WTC11 (cell line): Measurements from ENCODE around the gene SAFB2. TPM values are rescaled to one million over a fixed set of nuclear protein-coding genes. Genes with fewer than 3 reads are reported as not detected.

ENCODE experiments used
- ATAC-seq: fragments of 200-7000 bp; cut with Tn5 transposase; 2 replicates; pipeline ENCODE4 v1.10.0; 2021; ENCODE audit warnings: mild to moderate bottlenecking, moderate library complexity
- CTCF ChIA-PET: fragments of 300-600 bp; sonication (Branson Sonifier 250); formaldehyde crosslinking; loops from one replicate; lab custom pipeline; 2021; ENCODE audit warnings: antibody characterized with exemption; lab: Charles Lee
- POLR2A ChIA-PET: fragments of 350-600 bp; sonication (Branson Sonifier 250); formaldehyde crosslinking; loops from one replicate; lab custom pipeline; 2021; ENCODE audit warnings: antibody characterized with exemption; lab: Charles Lee
- DNase-seq: peaks from one replicate; pipeline ENCODE4 v3.0.0; 2021; ENCODE audit warnings: low spot score
- H3K27ac Mint-ChIP-seq: 2 replicates; pipeline ENCODE4 v1.8.0; 2021; ENCODE audit warnings: mixed read lengths
- H3K27me3 Mint-ChIP-seq: 2 replicates; pipeline ENCODE4 v1.8.0; 2021; ENCODE audit warnings: low read depth, mild to moderate bottlenecking, moderate library complexity, mixed read lengths
- H3K36me3 Mint-ChIP-seq: 2 replicates; pipeline ENCODE4 v1.8.0; 2021; ENCODE audit warnings: mixed read lengths
- H3K4me1 Mint-ChIP-seq: 2 replicates; pipeline ENCODE4 v1.8.0; 2022; ENCODE audit warnings: mixed read lengths
- H3K4me3 Mint-ChIP-seq: 2 replicates; pipeline ENCODE4 v1.8.0; 2021; ENCODE audit warnings: mild to moderate bottlenecking, moderate library complexity, mixed read lengths
- H3K9me3 Mint-ChIP-seq: 2 replicates; pipeline ENCODE4 v1.8.0; 2021; ENCODE audit warnings: mixed read lengths
- ATF1 ChIP-seq: sonication (generic); formaldehyde crosslinking; IDR thresholded peaks from 2 replicates; pipeline ENCODE4 v1.8.1; 2023; ENCODE audit warnings: mild to moderate bottlenecking, moderate library complexity, missing genetic modification reagents
- CREB1 ChIP-seq: sonication (generic); formaldehyde crosslinking; IDR thresholded peaks from 2 replicates; pipeline ENCODE4 v1.8.0; 2023; ENCODE audit warnings: mild to moderate bottlenecking, missing genetic modification reagents
- EMX1 ChIP-seq: fragments of 250-450 bp; sonication (Bioruptor Pico); IDR thresholded peaks from 2 replicates; pipeline ENCODE4 v1.8.0; 2021; ENCODE audit warnings: mild to moderate bottlenecking
- GABPB1 ChIP-seq: sonication (generic); formaldehyde crosslinking; IDR thresholded peaks from 2 replicates; pipeline ENCODE4 v1.8.1; 2023; ENCODE audit warnings: mild to moderate bottlenecking, missing genetic modification reagents
- HMGA2 ChIP-seq: fragments of 250-450 bp; sonication (Bioruptor Pico); IDR thresholded peaks from 2 replicates; pipeline ENCODE4 v1.4.0; 2021; ENCODE audit warnings: mild to moderate bottlenecking, moderate library complexity
- IRF2 ChIP-seq: sonication (generic); formaldehyde crosslinking; IDR thresholded peaks from 2 replicates; pipeline ENCODE4 v1.8.0; 2022; ENCODE audit warnings: low read depth, missing genetic modification reagents, borderline replicate concordance
- MYBL2 ChIP-seq: sonication (generic); formaldehyde crosslinking; IDR thresholded peaks from 2 replicates; pipeline ENCODE4 v1.8.1; 2023; ENCODE audit warnings: mild to moderate bottlenecking, moderate library complexity, missing genetic modification reagents
- NR2C2 ChIP-seq: sonication (generic); formaldehyde crosslinking; IDR thresholded peaks from 2 replicates; pipeline ENCODE4 v1.8.0; 2022; ENCODE audit warnings: mild to moderate bottlenecking, missing genetic modification reagents
- NR3C1 ChIP-seq: sonication (generic); formaldehyde crosslinking; conservative IDR thresholded peaks from 2 replicates; pipeline ENCODE4 v1.8.1; 2023; ENCODE audit warnings: low read depth, mild to moderate bottlenecking, missing genetic modification reagents
- PRRX2 ChIP-seq: fragments of 250-450 bp; sonication (Bioruptor Pico); IDR thresholded peaks from 2 replicates; pipeline ENCODE4 v1.8.0; 2021; ENCODE audit warnings: mild to moderate bottlenecking
- SMAD3 ChIP-seq: sonication (generic); formaldehyde crosslinking; IDR thresholded peaks from 2 replicates; pipeline ENCODE4 v1.8.0; 2022; ENCODE audit warnings: missing genetic modification reagents, mild to moderate bottlenecking, borderline replicate concordance
- TEAD4 ChIP-seq: sonication (generic); formaldehyde crosslinking; IDR thresholded peaks from 2 replicates; pipeline ENCODE4 v1.8.0; 2022; ENCODE audit warnings: mild to moderate bottlenecking, missing genetic modification reagents
- ZNF138 ChIP-seq: sonication (generic); formaldehyde crosslinking; conservative IDR thresholded peaks from 2 replicates; pipeline ENCODE4 v1.8.1; 2022; ENCODE audit warnings: mild to moderate bottlenecking, moderate library complexity, missing genetic modification reagents
- ZNF219 ChIP-seq: sonication (generic); formaldehyde crosslinking; IDR thresholded peaks from 2 replicates; pipeline ENCODE4 v1.8.0; 2023; ENCODE audit warnings: missing genetic modification reagents, mild to moderate bottlenecking, borderline replicate concordance
- ZNF232 ChIP-seq: sonication (generic); formaldehyde crosslinking; IDR thresholded peaks from 2 replicates; pipeline ENCODE4 v1.8.0; 2022; ENCODE audit warnings: mild to moderate bottlenecking, missing genetic modification reagents
- ZNF416 ChIP-seq: fragments of 250-450 bp; sonication (Bioruptor Pico); IDR thresholded peaks from 2 replicates; pipeline ENCODE4 v1.9.0; 2021; ENCODE audit warnings: mild to moderate bottlenecking, inconsistent platforms
- total RNA-seq: library from RNA; stranded (reverse); gene quantifications from 3 replicates; pipeline ENCODE4 v1.2.3, GENCODE V29; 2021
- TF ChIP-seq, protein P1 (sequence below): fragments of 250-450 bp; sonication (Bioruptor Pico); IDR thresholded peaks from 2 replicates; pipeline ENCODE4 v1.9.0; 2021; ENCODE audit warnings: moderate library complexity, mild to moderate bottlenecking, inconsistent platforms, borderline replicate concordance
- TF ChIP-seq, protein P2 (sequence below): sonication (generic); formaldehyde crosslinking; IDR thresholded peaks from 2 replicates; pipeline ENCODE4 v1.8.0; 2022; ENCODE audit warnings: mild to moderate bottlenecking, missing genetic modification reagents
- TF ChIP-seq, protein P3 (sequence below): fragments of 250-450 bp; sonication (Bioruptor Pico); IDR thresholded peaks from 2 replicates; pipeline ENCODE4 v2.1.2; 2022; ENCODE audit warnings: mild to moderate bottlenecking, moderate library complexity
- TF ChIP-seq, protein P4 (sequence below): sonication (generic); formaldehyde crosslinking; IDR thresholded peaks from 2 replicates; pipeline ENCODE4 v1.8.1; 2022; ENCODE audit warnings: mild to moderate bottlenecking, missing genetic modification reagents, moderate library complexity, borderline replicate concordance
- TF ChIP-seq, protein P5 (sequence below): sonication (generic); formaldehyde crosslinking; IDR thresholded peaks from 2 replicates; pipeline ENCODE4 v1.8.0; 2023; ENCODE audit warnings: missing genetic modification reagents
- TF ChIP-seq, protein P6 (sequence below): sonication (generic); formaldehyde crosslinking; conservative IDR thresholded peaks from 2 replicates; pipeline ENCODE4 v1.8.1; 2022; ENCODE audit warnings: mild to moderate bottlenecking, missing genetic modification reagents
- TF ChIP-seq, protein P7 (sequence below): sonication (generic); formaldehyde crosslinking; IDR thresholded peaks from 2 replicates; pipeline ENCODE4 v1.8.1; 2023; ENCODE audit warnings: mild to moderate bottlenecking, missing genetic modification reagents, borderline replicate concordance

Gene SAFB2
- total RNA-seq, 1 experiment from 2014 or later: 100 TPM

DNA sequence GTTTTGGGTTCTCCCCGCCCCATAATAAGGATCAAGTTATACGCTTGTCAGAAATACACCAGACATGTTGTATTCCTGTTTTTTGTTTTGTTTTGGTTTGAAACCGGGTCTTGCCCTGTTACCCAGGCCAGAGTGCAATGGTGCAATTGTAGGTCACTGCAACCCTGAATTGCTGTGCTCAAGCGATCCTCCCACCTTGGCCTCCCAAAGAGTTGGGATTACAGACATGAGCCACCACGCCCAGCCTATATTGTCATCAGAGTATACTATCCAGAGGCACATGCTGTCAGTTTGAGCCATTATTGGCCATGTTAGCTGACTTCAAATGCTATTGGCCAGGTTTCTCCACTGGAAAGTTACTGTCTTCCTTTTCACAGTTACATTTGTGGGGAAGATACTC is 10.1 kb upstream of the SAFB2 start:
- Mint-ChIP-seq H3K9me3 (no peaks in the 10 kb centered on the region), H3K27me3 (no peaks in the 10 kb centered on the region), H3K4me1 (peaks cover 2% of the 10 kb centered on the region), H3K27ac (no peak overlapping the region), H3K36me3 (peaks cover 19% of the 10 kb centered on the region), H3K4me3 (no peak overlapping the region)
- TF ChIP-seq HMGA2 (CRISPR knock-in tag): no peak
- no peak for TF ChIP-seq TEAD4 (CRISPR knock-in tag)
- TF ChIP-seq NR2C2 (CRISPR knock-in tag): no peak
- TF ChIP-seq, protein P1, sequence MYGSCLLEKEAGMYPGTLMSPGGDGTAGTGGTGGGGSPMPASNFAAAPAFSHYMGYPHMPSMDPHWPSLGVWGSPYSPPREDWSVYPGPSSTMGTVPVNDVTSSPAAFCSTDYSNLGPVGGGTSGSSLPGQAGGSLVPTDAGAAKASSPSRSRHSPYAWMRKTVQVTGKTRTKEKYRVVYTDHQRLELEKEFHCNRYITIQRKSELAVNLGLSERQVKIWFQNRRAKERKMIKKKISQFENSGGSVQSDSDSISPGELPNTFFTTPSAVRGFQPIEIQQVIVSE (CRISPR knock-in tag): no peak
- TF ChIP-seq, protein P2, sequence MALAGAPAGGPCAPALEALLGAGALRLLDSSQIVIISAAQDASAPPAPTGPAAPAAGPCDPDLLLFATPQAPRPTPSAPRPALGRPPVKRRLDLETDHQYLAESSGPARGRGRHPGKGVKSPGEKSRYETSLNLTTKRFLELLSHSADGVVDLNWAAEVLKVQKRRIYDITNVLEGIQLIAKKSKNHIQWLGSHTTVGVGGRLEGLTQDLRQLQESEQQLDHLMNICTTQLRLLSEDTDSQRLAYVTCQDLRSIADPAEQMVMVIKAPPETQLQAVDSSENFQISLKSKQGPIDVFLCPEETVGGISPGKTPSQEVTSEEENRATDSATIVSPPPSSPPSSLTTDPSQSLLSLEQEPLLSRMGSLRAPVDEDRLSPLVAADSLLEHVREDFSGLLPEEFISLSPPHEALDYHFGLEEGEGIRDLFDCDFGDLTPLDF: no peak
- no peak for TF ChIP-seq IRF2 (CRISPR knock-in tag)
- TF ChIP-seq ZNF416 (CRISPR knock-in tag): no peak
- ChIA-PET POLR2A (no interaction called here), CTCF (interaction anchor here (1.1 kb wide), 1 partner anchor 57 kb away, joined by 3 read pairs; the partner anchor contains the start of gene RPL36)
- ATAC-seq: no peak
- DNase-seq: no peak

DNA sequence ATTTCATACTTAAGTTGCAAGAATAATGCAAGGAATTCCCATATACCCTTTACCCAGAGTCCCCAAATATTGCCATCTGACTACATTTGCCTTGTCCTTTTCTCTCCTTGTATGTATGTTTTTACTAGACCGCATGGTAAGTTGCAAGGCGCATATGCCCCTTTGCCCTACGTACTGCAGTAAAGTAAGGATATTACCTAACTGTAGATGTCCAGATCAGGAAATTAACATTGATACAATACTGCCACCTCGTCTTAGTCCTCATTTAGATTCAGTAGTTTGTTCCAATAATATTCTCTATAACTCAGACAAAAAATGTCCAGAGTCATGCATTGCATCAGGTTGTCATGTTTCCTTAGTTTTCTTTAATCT is 9.7 kb upstream of the SAFB2 start:
- Mint-ChIP-seq H3K4me3 (no peak overlapping the region), H3K27ac (peak overlapping the region; percentile 48; the same call in 1 of the 2 replicates), H3K27me3 (no peaks in the 10 kb centered on the region), H3K36me3 (peaks cover 23% of the 10 kb centered on the region), H3K4me1 (peaks cover 6% of the 10 kb centered on the region), H3K9me3 (no peaks in the 10 kb centered on the region)
- no peak for ATAC-seq
- TF ChIP-seq ZNF219 (CRISPR knock-in tag) (no peak), ZNF232 (CRISPR knock-in tag) (no peak), EMX1 (CRISPR knock-in tag) (no peak), MYBL2 (no peak), CREB1 (CRISPR knock-in tag) (no peak), GABPB1 (no peak), ZNF138 (CRISPR knock-in tag) (no peak), NR3C1 (CRISPR knock-in tag) (no peak), ATF1 (CRISPR knock-in tag) (no peak)
- TF ChIP-seq, protein P3, sequence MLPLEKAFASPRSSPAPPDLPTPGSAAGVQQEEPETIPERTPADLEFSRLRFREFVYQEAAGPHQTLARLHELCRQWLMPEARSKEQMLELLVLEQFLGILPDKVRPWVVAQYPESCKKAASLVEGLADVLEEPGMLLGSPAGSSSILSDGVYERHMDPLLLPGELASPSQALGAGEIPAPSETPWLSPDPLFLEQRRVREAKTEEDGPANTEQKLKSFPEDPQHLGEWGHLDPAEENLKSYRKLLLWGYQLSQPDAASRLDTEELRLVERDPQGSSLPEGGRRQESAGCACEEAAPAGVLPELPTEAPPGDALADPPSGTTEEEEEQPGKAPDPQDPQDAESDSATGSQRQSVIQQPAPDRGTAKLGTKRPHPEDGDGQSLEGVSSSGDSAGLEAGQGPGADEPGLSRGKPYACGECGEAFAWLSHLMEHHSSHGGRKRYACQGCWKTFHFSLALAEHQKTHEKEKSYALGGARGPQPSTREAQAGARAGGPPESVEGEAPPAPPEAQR (CRISPR knock-in tag): no peak
- TF ChIP-seq, protein P4, sequence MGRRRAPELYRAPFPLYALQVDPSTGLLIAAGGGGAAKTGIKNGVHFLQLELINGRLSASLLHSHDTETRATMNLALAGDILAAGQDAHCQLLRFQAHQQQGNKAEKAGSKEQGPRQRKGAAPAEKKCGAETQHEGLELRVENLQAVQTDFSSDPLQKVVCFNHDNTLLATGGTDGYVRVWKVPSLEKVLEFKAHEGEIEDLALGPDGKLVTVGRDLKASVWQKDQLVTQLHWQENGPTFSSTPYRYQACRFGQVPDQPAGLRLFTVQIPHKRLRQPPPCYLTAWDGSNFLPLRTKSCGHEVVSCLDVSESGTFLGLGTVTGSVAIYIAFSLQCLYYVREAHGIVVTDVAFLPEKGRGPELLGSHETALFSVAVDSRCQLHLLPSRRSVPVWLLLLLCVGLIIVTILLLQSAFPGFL (CRISPR knock-in tag): no peak
- CTCF ChIA-PET: interaction anchor here (1.1 kb wide), 1 partner anchor 58 kb away, joined by 3 read pairs; the partner anchor contains the start of gene RPL36
- POLR2A ChIA-PET: no interaction called here
- no peak for DNase-seq

DNA sequence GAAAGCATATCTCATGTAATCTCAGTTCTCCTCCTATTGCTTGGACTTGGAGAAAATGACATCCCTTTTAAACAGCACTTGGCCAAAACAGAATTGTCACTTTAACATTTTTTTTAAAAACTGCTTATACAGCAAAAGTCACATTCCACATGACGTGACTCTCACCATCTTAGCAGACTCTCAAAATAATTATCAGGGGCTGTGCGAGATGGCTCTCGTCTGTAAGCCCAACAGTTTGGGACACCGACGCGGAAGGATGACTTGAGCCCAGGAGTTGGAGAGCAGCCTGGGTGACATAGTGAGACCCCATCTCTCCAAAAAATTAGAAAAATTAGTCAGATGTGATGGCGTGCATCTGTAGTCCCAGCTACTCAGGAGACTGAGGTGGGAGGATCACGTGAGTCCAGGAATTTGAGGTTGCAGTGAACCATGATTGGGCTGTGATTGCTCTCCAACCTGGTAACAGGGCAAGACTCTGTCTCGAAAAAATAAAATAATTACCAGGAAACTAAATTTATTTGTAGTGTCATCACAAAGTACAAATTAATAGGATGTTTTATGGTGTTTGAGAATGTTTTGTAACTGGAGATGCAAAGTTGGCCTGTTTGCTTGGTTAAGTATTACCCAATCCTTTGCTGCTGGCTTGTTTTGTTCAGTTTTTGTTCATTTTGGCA is 9.1 kb upstream of the SAFB2 start:
- H3K27ac Mint-ChIP-seq: peak overlapping the region; percentile 64; the same call in 1 of the 2 replicates
- no peak for ATAC-seq
- TF ChIP-seq SMAD3 (no peak), EMX1 (CRISPR knock-in tag) (no peak), HMGA2 (CRISPR knock-in tag) (no peak), PRRX2 (CRISPR knock-in tag) (no peak), ZNF232 (CRISPR knock-in tag) (no peak)
- TF ChIP-seq, protein P5, sequence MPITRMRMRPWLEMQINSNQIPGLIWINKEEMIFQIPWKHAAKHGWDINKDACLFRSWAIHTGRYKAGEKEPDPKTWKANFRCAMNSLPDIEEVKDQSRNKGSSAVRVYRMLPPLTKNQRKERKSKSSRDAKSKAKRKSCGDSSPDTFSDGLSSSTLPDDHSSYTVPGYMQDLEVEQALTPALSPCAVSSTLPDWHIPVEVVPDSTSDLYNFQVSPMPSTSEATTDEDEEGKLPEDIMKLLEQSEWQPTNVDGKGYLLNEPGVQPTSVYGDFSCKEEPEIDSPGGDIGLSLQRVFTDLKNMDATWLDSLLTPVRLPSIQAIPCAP (CRISPR knock-in tag): no peak
- TF ChIP-seq, protein P6, sequence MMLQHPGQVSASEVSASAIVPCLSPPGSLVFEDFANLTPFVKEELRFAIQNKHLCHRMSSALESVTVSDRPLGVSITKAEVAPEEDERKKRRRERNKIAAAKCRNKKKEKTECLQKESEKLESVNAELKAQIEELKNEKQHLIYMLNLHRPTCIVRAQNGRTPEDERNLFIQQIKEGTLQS (CRISPR knock-in tag): no peak
- TF ChIP-seq, protein P7, sequence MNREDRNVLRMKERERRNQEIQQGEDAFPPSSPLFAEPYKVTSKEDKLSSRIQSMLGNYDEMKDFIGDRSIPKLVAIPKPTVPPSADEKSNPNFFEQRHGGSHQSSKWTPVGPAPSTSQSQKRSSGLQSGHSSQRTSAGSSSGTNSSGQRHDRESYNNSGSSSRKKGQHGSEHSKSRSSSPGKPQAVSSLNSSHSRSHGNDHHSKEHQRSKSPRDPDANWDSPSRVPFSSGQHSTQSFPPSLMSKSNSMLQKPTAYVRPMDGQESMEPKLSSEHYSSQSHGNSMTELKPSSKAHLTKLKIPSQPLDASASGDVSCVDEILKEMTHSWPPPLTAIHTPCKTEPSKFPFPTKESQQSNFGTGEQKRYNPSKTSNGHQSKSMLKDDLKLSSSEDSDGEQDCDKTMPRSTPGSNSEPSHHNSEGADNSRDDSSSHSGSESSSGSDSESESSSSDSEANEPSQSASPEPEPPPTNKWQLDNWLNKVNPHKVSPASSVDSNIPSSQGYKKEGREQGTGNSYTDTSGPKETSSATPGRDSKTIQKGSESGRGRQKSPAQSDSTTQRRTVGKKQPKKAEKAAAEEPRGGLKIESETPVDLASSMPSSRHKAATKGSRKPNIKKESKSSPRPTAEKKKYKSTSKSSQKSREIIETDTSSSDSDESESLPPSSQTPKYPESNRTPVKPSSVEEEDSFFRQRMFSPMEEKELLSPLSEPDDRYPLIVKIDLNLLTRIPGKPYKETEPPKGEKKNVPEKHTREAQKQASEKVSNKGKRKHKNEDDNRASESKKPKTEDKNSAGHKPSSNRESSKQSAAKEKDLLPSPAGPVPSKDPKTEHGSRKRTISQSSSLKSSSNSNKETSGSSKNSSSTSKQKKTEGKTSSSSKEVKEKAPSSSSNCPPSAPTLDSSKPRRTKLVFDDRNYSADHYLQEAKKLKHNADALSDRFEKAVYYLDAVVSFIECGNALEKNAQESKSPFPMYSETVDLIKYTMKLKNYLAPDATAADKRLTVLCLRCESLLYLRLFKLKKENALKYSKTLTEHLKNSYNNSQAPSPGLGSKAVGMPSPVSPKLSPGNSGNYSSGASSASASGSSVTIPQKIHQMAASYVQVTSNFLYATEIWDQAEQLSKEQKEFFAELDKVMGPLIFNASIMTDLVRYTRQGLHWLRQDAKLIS (CRISPR knock-in tag): no peak
- TF ChIP-seq, all 79 proteins: peak for 0
- Mint-ChIP-seq H3K27me3 (no peaks in the 10 kb centered on the region), H3K4me1 (peaks cover 7% of the 10 kb centered on the region), H3K9me3 (no peaks in the 10 kb centered on the region), H3K4me3 (no peak overlapping the region), H3K36me3 (peaks cover 26% of the 10 kb centered on the region)
- ChIA-PET POLR2A (no interaction called here), CTCF (no interaction called here)
- DNase-seq: no peak
